Vagina (tissue), 2 donors: Measurements from ENCODE around the gene TMEM222.

Experiments used
- POLR2AphosphoS5 ChIP-seq, 2 donors: sonication (generic); formaldehyde crosslinking; IDR thresholded peaks; one replicate each; pipeline ENCODE4 v1.9.0; 2017; ENCODE audit warnings: antibody characterized with exemption in 2 of 2, mild to moderate bottlenecking in 2 of 2, low read depth in 1 of 2; ENCODE audit not compliant: insufficient read depth in 1 of 2
- TF ChIP-seq, protein P1 (sequence below), 3 experiments: fragments of 450-650 bp in 2 of 3; fragments of 200-600 bp in 1 of 3; sonication (generic) in 1 of 3; IDR thresholded peaks; one replicate each; pipeline ENCODE4 v1.5.1; 2017 to 2019; ENCODE audit warnings: antibody characterized with exemption in 3 of 3, mild to moderate bottlenecking in 2 of 3, moderate library complexity in 2 of 3

DNA sequence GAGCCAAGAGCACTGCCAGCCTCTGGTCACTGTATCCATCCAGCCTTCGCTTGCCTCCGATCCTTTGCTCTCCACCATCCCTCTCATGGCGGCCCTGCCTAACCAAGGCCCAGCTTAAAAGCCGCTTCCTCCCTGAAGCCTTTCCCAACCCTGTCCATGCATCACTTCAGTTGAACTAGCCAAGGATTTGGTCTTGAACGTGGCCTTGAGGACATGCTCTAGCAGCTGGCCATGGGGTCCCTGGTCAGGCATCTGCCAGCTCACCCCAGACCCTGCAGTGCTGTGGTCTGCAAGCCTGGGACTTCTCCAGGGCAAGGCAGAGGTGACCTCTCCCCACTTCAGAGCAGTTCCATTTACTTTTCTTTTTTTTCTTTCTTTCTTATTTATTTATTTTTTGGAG, 14.8 kb downstream of the TMEM222 start:
- TF ChIP-seq, protein P1, sequence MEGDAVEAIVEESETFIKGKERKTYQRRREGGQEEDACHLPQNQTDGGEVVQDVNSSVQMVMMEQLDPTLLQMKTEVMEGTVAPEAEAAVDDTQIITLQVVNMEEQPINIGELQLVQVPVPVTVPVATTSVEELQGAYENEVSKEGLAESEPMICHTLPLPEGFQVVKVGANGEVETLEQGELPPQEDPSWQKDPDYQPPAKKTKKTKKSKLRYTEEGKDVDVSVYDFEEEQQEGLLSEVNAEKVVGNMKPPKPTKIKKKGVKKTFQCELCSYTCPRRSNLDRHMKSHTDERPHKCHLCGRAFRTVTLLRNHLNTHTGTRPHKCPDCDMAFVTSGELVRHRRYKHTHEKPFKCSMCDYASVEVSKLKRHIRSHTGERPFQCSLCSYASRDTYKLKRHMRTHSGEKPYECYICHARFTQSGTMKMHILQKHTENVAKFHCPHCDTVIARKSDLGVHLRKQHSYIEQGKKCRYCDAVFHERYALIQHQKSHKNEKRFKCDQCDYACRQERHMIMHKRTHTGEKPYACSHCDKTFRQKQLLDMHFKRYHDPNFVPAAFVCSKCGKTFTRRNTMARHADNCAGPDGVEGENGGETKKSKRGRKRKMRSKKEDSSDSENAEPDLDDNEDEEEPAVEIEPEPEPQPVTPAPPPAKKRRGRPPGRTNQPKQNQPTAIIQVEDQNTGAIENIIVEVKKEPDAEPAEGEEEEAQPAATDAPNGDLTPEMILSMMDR (IDR thresholded peaks at IDR 0.05): no peak
- no peak for TF ChIP-seq POLR2AphosphoS5 (IDR thresholded peaks at IDR 0.05; ENCODE audit: insufficient read depth in 1 of 2, low read depth in 1 of 2)
